Epithelial cell of prostate (primary cell): ENCODE measurements around the gene PRR36.

Source experiments
- DNase-seq: peaks from one replicate; pipeline ENCODE4 v3.0.0-alpha.2; 2011; ENCODE audit warnings: low read depth, low spot score
- H3K27ac ChIP-seq: fragments of 450-650 bp; 2 replicates; pipeline ENCODE4 v1.5.1; 2017; ENCODE audit warnings: mild to moderate bottlenecking

PRR36 gene

DNA sequence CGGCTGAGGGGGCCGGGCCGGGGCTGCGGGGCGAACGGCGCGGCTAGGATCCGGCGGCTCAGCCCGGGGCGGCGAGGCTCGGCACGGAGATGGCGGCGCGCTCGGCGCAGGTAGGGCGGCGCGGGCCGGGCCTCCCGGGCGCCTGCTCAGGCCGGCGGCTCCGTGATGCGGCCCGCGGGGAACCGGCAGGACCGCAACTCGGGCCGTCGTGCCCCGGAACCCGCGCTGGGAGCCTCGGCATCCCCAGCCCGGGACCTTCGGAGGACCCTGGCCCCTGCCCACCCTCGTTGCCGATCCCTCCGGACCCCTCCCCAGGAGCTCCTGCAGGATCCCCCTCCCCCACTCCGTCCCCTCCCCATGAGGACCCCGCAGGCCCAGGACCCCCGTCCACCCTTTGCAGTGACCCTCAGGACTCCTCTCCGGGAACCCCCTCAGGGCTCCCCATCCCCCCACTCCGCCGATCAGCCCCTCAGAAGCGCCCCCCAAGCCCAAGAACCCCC is 43.9 kb downstream of the PRR36 start:
- no peak for DNase-seq
- H3K27ac ChIP-seq, result no peak overlapping the region

DNA sequence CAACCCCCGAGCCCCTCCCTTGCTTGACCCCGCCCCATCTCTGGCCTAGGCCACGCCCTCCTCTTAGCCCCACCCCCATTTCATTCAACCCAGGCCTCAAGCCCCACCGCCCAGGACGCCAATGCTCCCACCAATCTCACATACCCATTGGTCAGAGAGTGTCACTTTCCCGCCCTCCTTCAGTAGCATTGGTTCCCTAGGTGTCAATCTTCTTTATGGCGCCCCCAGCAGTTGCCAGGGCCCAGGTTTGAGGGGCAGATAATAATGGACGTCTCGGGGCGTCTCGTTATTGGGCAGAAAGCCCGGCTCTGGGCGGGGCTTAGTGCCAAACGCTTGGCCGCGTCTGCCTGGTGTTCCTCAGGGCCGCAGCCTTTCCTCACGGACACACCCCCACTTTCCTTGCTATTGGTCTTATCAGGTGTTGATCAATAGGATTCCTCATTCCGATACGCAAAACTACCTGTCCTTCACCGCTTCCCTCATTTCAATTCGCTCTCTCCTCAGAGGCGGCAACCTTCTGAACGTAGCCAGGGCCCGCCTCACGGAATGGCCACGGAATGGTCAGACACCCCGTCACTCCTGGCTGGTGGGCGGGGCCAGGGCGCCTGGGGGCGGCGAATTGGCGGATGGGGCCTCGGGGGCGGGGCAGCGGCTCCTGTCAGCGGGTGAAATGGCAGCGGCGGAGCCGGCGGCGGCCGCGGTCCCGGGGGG is 44.5 kb downstream of the PRR36 start, which contains the start of gene EVI5L:
TSS of gene EVI5L (plus strand) at position 658 of the 711 bp plus-strand sequence. CDS start 16,325 bp downstream, outside the sequence.
- no peak within 1 kb of the TSS for H3K27ac ChIP-seq
- peak; percentile 100 for DNase-seq

GRCh38 chr19:7829166-7829520 is 45.0 kb downstream of the PRR36 start:
- no peak overlapping the region for H3K27ac ChIP-seq
- DNase-seq, result no peak

- H3K27ac ChIP-seq, result no peak overlapping the region
- DNase-seq, result no peak
Measured at GRCh38 chr19:7823686-7824301, 50.4 kb downstream of the PRR36 start.

DNA sequence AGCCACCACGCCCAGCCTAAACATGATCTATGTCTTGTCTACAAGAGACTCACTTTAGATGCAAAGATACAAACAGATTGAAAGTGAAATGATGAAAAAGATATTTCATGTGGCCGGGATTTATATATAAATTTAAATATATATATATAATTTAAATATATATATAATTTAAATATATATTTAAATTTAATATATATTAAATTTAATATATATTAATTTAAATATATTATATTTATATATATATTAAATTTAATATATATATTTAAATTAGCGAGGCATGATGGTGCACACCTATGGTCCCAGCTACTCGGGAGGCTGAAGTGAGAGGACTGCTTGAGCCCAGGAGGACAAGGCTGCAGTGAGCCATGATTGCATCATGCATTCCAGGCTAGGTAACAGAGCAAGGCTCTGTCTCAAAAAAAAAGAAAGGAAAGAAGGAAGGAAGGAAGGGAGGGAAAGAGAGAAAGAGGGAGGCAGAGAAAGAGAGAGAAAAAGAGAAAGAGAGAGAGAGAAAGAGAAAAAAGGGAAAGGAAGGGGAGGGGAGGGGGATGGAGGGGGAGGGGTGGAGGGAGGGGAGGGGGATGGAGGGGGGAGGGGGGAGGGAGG is 51.2 kb downstream of the PRR36 start:
- DNase-seq, result no peak
- H3K27ac ChIP-seq, result no peak overlapping the region

DNA sequence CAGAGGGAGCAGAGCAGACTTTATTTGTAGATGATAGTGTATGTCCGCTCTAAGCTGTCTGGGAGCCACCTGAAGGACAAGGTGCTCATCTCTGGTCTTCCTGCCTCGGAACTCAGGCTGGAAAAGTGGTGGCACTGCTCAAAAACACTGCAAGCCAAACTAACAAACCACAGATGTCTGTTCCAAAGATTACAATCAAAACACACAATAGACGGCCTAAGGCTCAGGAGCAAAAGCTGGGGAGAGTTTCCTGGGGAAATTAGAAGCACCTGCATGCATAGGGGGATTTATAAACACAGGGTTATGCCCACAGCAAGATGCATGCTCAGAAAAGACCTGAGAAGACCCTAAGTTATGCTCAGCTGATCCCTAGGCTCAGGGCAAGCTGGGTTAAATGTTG is 53.6 kb downstream of the PRR36 start:
- DNase-seq, result no peak
- H3K27ac ChIP-seq, result no peak overlapping the region

GRCh38 chr19:7819337-7819736 is 54.9 kb downstream of the PRR36 start:
- no peak for DNase-seq
- H3K27ac ChIP-seq, result no peak overlapping the region

GRCh38 chr19:7818806-7819205 is 55.4 kb downstream of the PRR36 start:
- no peak overlapping the region for H3K27ac ChIP-seq
- DNase-seq, result no peak
